Body of pancreas (tissue), 4 donors: Measurements from ENCODE around the gene IDI1. TPM values are rescaled to one million over a fixed set of nuclear protein-coding genes. Genes with fewer than 3 reads are reported as not detected.
A peak's percentile ranks its signal among the peaks of the same experiment; 100 is the strongest.

Source experiments
- ATAC-seq: fragments of 150-250 bp; one replicate; pipeline ENCODE4 v1.9.1; 2016
- DNase-seq, 4 donors: peaks; one replicate each; pipeline ENCODE4 v3.0.0-alpha.2; 2019
- H3K27ac ChIP-seq, 4 donors: fragments of 200-600 bp; sonication (generic); 1 replicate in 3 of 4; 2 replicates in 1 of 4; pipeline versions ENCODE4 v1.5.1 to v1.6.1; 2016 to 2019; ENCODE audit warnings: mild to moderate bottlenecking in 1 of 4, mixed read lengths in 1 of 4, moderate library complexity in 1 of 4
- H3K27me3 ChIP-seq, 2 donors: fragments of 200-600 bp; sonication (generic); one replicate each; pipeline ENCODE4 v1.6.0; 2016; ENCODE audit warnings: mild to moderate bottlenecking in 1 of 2
- H3K36me3 ChIP-seq, 2 donors: fragments of 200-600 bp; sonication (generic); replicated peaks in 1 of 2; 2 replicates each; pipeline ENCODE4 v1.5.1; 2016; ENCODE audit warnings: low read depth in 2 of 2; ENCODE audit not compliant: insufficient read depth in 1 of 2
- H3K4me1 ChIP-seq: fragments of 200-600 bp; sonication (generic); one replicate; pipeline ENCODE4 v1.6.0; 2016
- H3K4me3 ChIP-seq, 2 donors: fragments of 200-600 bp; sonication (generic); 1 replicate in 1 of 2; 2 replicates in 1 of 2; pipeline ENCODE4 v1.5.1; 2016 to 2019
- H3K9me3 ChIP-seq, 3 donors: fragments of 200-600 bp; sonication (generic); 1 replicate in 2 of 3; 2 replicates in 1 of 3; pipeline ENCODE4 v1.5.1; 2016
- POLR2A ChIP-seq, 3 donors: fragments of 450-650 bp; IDR thresholded peaks; one replicate each; pipeline ENCODE4 v1.6.1; 2016; ENCODE audit warnings: antibody characterized with exemption in 3 of 3, mild to moderate bottlenecking in 2 of 3
- WGBS, 2 donors: methylation state at CpG; one replicate each; pipeline ENCODE4 v1.1.5; 2017; 5-methylcytosine and 5-hydroxymethylcytosine counted together
- intact Hi-C: fragments of 100-400 bp; cut with DNase I; formaldehyde crosslinking; loops from one replicate; pipeline ENCODE4 v1.15.1; 2023
- total RNA-seq, 2 donors: library from RNA; depleted of rRNA; stranded (reverse); fragments of >200 nt; gene quantifications; one replicate each; pipeline ENCODE4 v1.1.0, GENCODE V29; 2016
- TF ChIP-seq, protein P1 (sequence below), 7 experiments: fragments of 450-650 bp in 4 of 7; fragments of 200-600 bp in 3 of 7; sonication (generic) in 3 of 7; IDR thresholded peaks; one replicate each; pipeline ENCODE4 v1.5.1; 2016 to 2019; ENCODE audit warnings: antibody characterized with exemption in 7 of 7

IDI1 gene
- total RNA-seq, 2 donors from 2014 or later: 15.6 to 20.4 TPM

DNA sequence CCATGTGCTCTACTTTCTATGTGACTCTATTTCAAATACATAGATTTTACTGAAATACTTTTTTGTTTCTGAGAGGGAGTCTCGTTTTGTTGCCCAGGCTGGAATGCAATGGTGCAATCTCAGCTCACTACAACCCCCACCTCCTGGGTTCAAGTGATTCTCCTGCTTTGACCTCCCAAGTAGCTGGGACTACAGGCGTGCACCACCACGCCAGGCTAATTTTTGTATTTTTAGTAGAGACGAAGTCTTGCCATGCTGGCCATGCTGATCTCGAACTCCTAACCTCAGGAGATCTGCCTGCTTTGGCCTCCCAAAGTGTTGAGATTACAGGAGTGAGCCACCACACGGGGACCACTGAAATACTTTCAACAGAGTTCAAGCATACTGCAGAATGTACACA is 3.5 kb downstream of the IDI1 start:
- 84 to 93% methylated on average over 6 of the region's 6 CpGs for WGBS, 2 donors
- no peak for DNase-seq
- H3K4me1 ChIP-seq: peaks cover 38% of the 10 kb centered on the region
- no peak for ATAC-seq
- no peak overlapping the region for H3K4me3 ChIP-seq
- no peaks in the 10 kb centered on the region for H3K27me3 ChIP-seq
- peaks cover 3 to 8% of the 10 kb centered on the region in 2 donors for H3K36me3 ChIP-seq
- no peak overlapping the region for H3K27ac ChIP-seq
- H3K9me3 ChIP-seq: no peaks in the 10 kb centered on the region
- no peak for TF ChIP-seq POLR2A (IDR thresholded peaks at IDR 0.05)
- TF ChIP-seq, protein P1, sequence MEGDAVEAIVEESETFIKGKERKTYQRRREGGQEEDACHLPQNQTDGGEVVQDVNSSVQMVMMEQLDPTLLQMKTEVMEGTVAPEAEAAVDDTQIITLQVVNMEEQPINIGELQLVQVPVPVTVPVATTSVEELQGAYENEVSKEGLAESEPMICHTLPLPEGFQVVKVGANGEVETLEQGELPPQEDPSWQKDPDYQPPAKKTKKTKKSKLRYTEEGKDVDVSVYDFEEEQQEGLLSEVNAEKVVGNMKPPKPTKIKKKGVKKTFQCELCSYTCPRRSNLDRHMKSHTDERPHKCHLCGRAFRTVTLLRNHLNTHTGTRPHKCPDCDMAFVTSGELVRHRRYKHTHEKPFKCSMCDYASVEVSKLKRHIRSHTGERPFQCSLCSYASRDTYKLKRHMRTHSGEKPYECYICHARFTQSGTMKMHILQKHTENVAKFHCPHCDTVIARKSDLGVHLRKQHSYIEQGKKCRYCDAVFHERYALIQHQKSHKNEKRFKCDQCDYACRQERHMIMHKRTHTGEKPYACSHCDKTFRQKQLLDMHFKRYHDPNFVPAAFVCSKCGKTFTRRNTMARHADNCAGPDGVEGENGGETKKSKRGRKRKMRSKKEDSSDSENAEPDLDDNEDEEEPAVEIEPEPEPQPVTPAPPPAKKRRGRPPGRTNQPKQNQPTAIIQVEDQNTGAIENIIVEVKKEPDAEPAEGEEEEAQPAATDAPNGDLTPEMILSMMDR (IDR thresholded peaks at IDR 0.05): no peak
- intact Hi-C loops: no loop called here

DNA sequence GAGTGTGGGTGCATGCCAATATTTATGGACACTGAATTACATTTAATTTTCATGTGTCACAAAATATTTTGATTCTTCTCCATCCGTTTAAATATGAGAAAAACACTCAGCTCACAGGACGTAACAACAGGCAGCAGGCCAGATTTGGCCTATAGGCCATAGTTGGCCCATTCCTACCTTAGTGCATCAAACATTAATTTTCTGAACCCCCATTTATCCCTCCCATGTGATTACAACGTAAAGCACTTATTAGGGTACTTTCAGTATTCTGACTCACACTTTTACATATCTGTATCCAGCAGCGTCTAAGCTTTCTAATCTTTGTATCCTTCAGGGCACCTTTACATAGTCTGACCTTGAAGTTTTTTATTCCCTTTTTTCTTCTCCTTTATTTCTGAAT is 4.0 kb downstream of the IDI1 start:
- ATAC-seq: no peak
- H3K4me1 ChIP-seq: peaks cover 33% of the 10 kb centered on the region
- peak overlapping the region in 2 of 4 donors; percentile 52 to 77 for H3K27ac ChIP-seq
- H3K36me3 ChIP-seq: peaks cover 3 to 12% of the 10 kb centered on the region in 2 donors
- H3K4me3 ChIP-seq: no peak overlapping the region
- H3K27me3 ChIP-seq: no peaks in the 10 kb centered on the region
- intact Hi-C loops: no loop called here
- TF ChIP-seq, protein P1 (IDR thresholded peaks at IDR 0.05): no peak
- TF ChIP-seq POLR2A (IDR thresholded peaks at IDR 0.05): no peak
- no peaks in the 10 kb centered on the region for H3K9me3 ChIP-seq
- WGBS, 2 donors: 54 to 56% methylated on average over 4 of the region's 4 CpGs
- no peak for DNase-seq

GRCh38 chr10:1044146-1044545 is 4.8 kb downstream of the IDI1 start:
- ATAC-seq (no peak), DNase-seq (no peak)
- intact Hi-C loops: no loop called here
- no peaks in the 10 kb centered on the region for H3K9me3 ChIP-seq
- H3K27ac ChIP-seq: peak overlapping the region in 3 of 4 donors; percentile 35 to 77 (median 52)
- H3K27me3 ChIP-seq: no peaks in the 10 kb centered on the region
- H3K4me3 ChIP-seq: no peak overlapping the region
- WGBS, 2 donors: 45 to 62% methylated on average over 4 of the region's 4 CpGs
- H3K4me1 ChIP-seq: peaks cover 29% of the 10 kb centered on the region
- peaks cover 3 to 15% of the 10 kb centered on the region in 2 donors for H3K36me3 ChIP-seq
- TF ChIP-seq, protein P1 (IDR thresholded peaks at IDR 0.05): no peak
- no peak for TF ChIP-seq POLR2A (IDR thresholded peaks at IDR 0.05)

DNA sequence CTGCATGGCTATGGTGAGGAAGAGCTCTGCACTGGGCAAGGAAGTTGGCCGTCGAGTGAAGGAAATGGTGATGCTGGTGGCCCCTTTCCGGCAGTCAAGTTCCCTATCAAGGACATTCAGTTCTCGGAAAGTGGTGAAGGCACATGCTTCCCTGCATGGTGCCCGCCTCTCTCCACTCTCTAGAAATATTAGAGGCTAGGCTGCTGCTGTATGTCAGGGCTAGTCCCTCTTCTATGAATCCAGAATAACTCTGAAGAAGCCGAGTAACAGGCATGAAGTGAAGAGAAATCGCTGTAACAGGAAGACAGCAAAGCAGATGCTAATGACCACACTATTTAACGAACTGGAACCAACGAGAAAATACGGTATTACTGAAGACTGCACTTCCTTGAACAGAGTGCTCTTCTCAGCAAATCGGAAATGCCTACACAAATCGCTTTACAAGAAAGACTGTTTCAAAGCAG is 5.4 kb downstream of the IDI1 start:
- Histone ChIP-seq H3K27me3 (no peaks in the 10 kb centered on the region), H3K4me3 (no peak overlapping the region), H3K27ac (peak overlapping the region in 3 of 4 donors; percentile 35 to 77 (median 52)), H3K36me3 (peaks cover 3 to 16% of the 10 kb centered on the region in 2 donors), H3K9me3 (no peaks in the 10 kb centered on the region), H3K4me1 (peaks cover 29% of the 10 kb centered on the region)
- intact Hi-C loops: no loop called here
- WGBS, 2 donors: 72 to 85% methylated on average over 12 of the region's 12 CpGs
- peak; percentile 39 for ATAC-seq
- TF ChIP-seq POLR2A (IDR thresholded peaks at IDR 0.05): peak in 2 of 3 donors; percentile 33 to 54
- TF ChIP-seq, protein P1 (IDR thresholded peaks at IDR 0.05): no peak
- DNase-seq: peak in 1 of 4 donors; percentile 57

- ATAC-seq: no peak
- Histone ChIP-seq H3K36me3 (peaks cover 3 to 16% of the 10 kb centered on the region in 2 donors), H3K27me3 (no peaks in the 10 kb centered on the region)
Measured at GRCh38 chr10:1041514-1041913, 7.4 kb downstream of the IDI1 start.

More at GRCh38 chr10:1041514-1041913, 7.4 kb downstream of the IDI1 start:
- intact Hi-C loops: no loop called here
- Histone ChIP-seq H3K4me3 (no peak overlapping the region), H3K27ac (no peak overlapping the region), H3K4me1 (peaks cover 24% of the 10 kb centered on the region), H3K9me3 (no peaks in the 10 kb centered on the region)
- DNase-seq: no peak
- TF ChIP-seq POLR2A (IDR thresholded peaks at IDR 0.05): no peak
- TF ChIP-seq, protein P1 (IDR thresholded peaks at IDR 0.05): no peak
- WGBS, 2 donors: 89 to 95% methylated on average over 9 of the region's 9 CpGs
